Endothelial cell (in vitro differentiated cells): ENCODE measurements around the gene FKBP10. TPM values are rescaled to one million over a fixed set of nuclear protein-coding genes. Genes with fewer than 3 reads are reported as not detected.

Experiments
- DNase-seq: peaks from one replicate; pipeline ENCODE4 v3.0.0; 2021; ENCODE audit warnings: low spot score
- H3K27ac Mint-ChIP-seq: one replicate; pipeline ENCODE4 v1.8.0; 2021; ENCODE audit warnings: mixed read lengths, inconsistent platforms; ENCODE audit not compliant: unreplicated experiment
- H3K27me3 Mint-ChIP-seq: one replicate; pipeline ENCODE4 v1.8.0; 2021; ENCODE audit warnings: mild to moderate bottlenecking, moderate library complexity, mixed read lengths, inconsistent platforms; ENCODE audit not compliant: unreplicated experiment
- H3K36me3 Mint-ChIP-seq: one replicate; pipeline ENCODE4 v1.8.0; 2021; ENCODE audit warnings: mild to moderate bottlenecking, low read depth, mixed read lengths, inconsistent platforms; ENCODE audit not compliant: unreplicated experiment
- H3K4me1 Mint-ChIP-seq: one replicate; pipeline ENCODE4 v1.8.0; 2021; ENCODE audit warnings: mild to moderate bottlenecking, mixed read lengths, inconsistent platforms; ENCODE audit not compliant: unreplicated experiment
- H3K4me3 Mint-ChIP-seq: one replicate; pipeline ENCODE4 v1.8.0; 2021; ENCODE audit warnings: mild to moderate bottlenecking, mixed read lengths, inconsistent platforms; ENCODE audit not compliant: unreplicated experiment
- H3K9me3 Mint-ChIP-seq: one replicate; pipeline ENCODE4 v1.8.0; 2021; ENCODE audit warnings: mixed read lengths, inconsistent platforms; ENCODE audit not compliant: unreplicated experiment
- total RNA-seq: library from RNA; stranded (reverse); fragmentation: NEBNext Ultra II Directional; extraction: Animal tissue kit (Norgen Biotek cat#: 25700); gene quantifications from one replicate; pipeline ENCODE4 v1.2.1, GENCODE V29; 2021; ENCODE audit not compliant: unreplicated experiment
- TF ChIP-seq, protein P1 (sequence below): fragments of 200-600 bp; sonication (generic); IDR thresholded peaks from one replicate; pipeline ENCODE4 v1.5.0; 2021; ENCODE audit warnings: antibody characterized with exemption; ENCODE audit not compliant: unreplicated experiment

FKBP10 gene
- total RNA-seq, 1 donor from 2014 or later: 167 TPM

DNA sequence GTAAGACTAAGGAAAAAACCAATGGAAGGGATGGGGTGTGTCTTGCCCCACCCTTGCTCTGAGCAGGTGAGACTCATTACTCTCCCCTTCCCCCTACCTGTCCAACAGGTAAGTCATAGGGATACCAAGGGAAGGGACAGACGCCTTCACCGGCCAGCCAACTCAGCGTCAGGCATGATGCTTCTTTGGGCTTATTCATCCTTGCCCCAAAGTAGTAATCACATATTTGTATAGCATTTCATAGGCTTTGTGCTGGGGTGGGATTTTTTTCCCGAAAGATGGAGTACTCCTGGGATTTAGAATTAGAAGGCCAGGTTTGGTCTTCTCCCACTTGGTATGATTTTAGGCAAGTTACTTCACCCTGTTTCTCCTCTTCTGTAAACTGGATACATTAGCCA lies 25.8 kb upstream of the FKBP10 start:
- no peaks in the 10 kb centered on the region for H3K9me3 Mint-ChIP-seq
- peaks cover 32% of the 10 kb centered on the region for H3K4me1 Mint-ChIP-seq
- peak overlapping the region; percentile 85 for H3K27ac Mint-ChIP-seq
- TF ChIP-seq, protein P1, sequence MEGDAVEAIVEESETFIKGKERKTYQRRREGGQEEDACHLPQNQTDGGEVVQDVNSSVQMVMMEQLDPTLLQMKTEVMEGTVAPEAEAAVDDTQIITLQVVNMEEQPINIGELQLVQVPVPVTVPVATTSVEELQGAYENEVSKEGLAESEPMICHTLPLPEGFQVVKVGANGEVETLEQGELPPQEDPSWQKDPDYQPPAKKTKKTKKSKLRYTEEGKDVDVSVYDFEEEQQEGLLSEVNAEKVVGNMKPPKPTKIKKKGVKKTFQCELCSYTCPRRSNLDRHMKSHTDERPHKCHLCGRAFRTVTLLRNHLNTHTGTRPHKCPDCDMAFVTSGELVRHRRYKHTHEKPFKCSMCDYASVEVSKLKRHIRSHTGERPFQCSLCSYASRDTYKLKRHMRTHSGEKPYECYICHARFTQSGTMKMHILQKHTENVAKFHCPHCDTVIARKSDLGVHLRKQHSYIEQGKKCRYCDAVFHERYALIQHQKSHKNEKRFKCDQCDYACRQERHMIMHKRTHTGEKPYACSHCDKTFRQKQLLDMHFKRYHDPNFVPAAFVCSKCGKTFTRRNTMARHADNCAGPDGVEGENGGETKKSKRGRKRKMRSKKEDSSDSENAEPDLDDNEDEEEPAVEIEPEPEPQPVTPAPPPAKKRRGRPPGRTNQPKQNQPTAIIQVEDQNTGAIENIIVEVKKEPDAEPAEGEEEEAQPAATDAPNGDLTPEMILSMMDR: no peak
- DNase-seq: no peak
- peaks cover 21% of the 10 kb centered on the region for H3K36me3 Mint-ChIP-seq
- H3K27me3 Mint-ChIP-seq: peaks cover 9% of the 10 kb centered on the region
- H3K4me3 Mint-ChIP-seq: peak overlapping the region; percentile 91

DNA sequence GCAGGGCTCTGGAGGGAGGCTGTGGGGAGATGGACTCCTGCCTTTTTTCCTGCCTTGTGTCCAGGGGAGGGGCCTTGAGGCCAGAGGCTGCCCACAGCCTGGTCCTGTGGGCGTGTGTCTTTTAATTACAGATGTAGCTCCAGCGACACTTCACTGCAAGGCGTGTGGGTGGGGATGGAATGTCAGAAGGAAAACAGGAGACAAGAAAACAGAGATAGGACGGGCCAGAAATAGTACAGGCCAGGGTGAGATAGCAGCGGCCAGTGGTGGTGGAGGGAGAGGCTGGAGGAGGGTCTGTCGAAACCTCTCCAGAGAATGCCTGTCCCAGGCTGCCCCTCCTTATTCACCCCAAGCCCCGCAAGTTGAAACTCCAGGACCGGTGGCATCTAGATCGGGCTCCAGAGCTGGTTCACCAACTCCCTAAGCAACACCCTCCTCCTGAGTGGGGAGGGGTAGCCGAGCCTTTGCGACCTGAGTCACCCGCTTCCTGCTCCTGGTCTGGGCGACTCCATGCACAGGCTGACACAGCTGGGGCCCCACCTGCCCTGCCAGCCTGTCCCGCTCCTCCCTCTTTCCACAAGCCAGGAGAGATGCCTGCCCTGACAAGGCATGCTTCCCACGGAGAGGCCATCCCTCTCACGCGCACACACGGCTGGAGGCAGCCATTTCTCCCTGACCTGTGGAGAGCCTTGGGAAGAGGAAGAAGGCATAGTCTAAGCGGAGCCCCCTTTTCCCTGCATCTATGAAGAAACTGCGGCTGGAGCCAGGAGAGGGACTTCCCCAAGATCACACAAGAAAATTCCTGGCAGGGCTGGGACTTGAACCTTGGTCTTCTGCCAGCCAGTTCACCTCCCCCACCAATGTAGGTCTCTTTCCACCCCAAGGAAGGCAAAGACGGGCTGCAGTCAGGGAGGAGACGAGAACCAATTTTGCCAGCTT lies 19.7 kb upstream of the FKBP10 start:
- Mint-ChIP-seq H3K27me3 (peaks cover 4% of the 10 kb centered on the region), H3K27ac (no peak overlapping the region), H3K36me3 (no peaks in the 10 kb centered on the region), H3K9me3 (no peaks in the 10 kb centered on the region), H3K4me1 (peaks cover 25% of the 10 kb centered on the region), H3K4me3 (no peak overlapping the region)
- no peak for DNase-seq
- TF ChIP-seq, protein P1: no peak

DNA sequence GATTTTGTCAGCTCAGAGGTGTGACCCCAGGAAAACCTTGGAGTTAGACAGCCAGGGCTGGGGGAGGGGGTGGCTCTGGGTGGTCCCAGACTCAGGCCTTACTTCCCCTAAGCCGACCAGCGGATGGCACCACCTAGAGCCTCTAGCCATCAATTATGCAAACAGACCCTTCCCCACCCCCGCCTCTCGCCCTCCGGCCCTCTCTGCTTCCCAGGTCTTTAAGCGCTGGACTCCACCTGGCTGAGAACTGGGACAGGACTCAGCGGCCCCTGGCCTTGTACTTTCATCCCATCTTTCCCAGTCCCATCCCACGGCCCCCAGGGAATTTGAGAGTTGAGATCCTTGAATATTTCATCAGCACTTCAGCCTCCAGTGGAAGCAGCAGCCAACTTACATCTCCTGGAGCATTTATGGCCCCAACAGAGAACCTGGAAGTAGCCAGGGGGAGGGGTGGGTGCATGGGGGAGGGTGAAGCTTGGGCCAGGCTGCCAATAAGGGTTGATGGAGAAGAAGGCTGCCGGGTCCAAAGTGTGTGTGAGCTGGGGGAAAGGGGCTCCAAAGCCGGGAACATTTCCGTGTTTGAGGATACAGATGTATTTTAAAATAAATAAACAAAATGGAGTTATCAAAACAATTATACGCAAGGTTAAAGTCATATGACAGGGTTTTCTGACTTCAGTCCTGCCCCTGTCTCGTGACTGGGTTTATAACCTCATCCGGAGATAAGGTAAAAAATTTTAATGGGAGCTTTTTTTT lies 18.8 kb upstream of the FKBP10 start:
- Mint-ChIP-seq H3K27ac (no peak overlapping the region), H3K36me3 (no peaks in the 10 kb centered on the region), H3K9me3 (no peaks in the 10 kb centered on the region), H3K4me3 (no peak overlapping the region), H3K4me1 (peaks cover 25% of the 10 kb centered on the region), H3K27me3 (peaks cover 4% of the 10 kb centered on the region)
- TF ChIP-seq, protein P1: no peak
- DNase-seq: no peak

DNA sequence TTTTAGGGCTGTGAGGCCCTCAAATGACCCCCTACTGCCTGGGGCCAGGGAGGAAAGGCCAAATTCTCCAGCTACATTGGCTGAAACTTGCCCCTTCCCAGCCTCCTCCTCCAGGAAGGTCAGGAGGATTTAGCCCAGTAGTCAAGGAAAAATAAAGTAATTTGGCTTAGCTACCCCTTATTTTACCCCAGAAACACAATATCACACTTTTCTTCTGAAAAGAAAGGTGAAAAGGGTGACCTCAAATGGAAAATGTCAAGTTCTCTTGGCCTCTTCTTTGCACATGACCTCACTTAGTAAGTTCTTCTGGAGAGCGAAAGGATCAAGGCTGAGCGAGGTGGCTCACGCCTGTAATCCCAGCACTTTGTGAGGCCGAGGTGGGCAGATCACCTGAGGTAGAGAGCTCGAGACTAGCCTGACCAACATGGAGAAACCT lies 18.2 kb upstream of the FKBP10 start:
- TF ChIP-seq, protein P1: no peak
- no peak overlapping the region for H3K4me3 Mint-ChIP-seq

More for the DNA sequence above, 18.2 kb upstream of the FKBP10 start:
- Mint-ChIP-seq H3K27me3 (peaks cover 5% of the 10 kb centered on the region), H3K27ac (no peak overlapping the region), H3K9me3 (no peaks in the 10 kb centered on the region), H3K36me3 (no peaks in the 10 kb centered on the region), H3K4me1 (peaks cover 23% of the 10 kb centered on the region)
- no peak for DNase-seq
